ENCODE results near the gene PNN.

- TF ChIP-seq CTCF (IDR thresholded peaks at IDR 0.05 in 2 of 3, conservative IDR thresholded peaks at IDR 0.05 in 1 of 3; ENCODE audit: control insufficient read depth in 2 of 3, extremely low read depth in 1 of 3, insufficient read depth in 1 of 3, low read depth in 3 of 3, low read length in 3 of 3) (no peak), REST (IDR thresholded peaks at IDR 0.05; ENCODE audit: low read depth, low read length) (no peak), POLR2A (IDR thresholded peaks at IDR 0.05; ENCODE audit: low read depth, low read length) (no peak), GABPA (IDR thresholded peaks at IDR 0.05; ENCODE audit: low read depth) (no peak), CREB1 (IDR thresholded peaks at IDR 0.05; ENCODE audit: low read depth) (no peak)
These were observed 44.0 kb downstream of the PNN start for GRCh38 chr14:39219075-39219499.

All from GM12878 (cell line).